T-helper 2 cell (primary cell): ENCODE measurements around the gene GRB10.

Experiments used
- DNase-seq, 5 experiments: peaks; one replicate each; pipeline versions ENCODE4 v3.0.0 to v3.0.0-alpha.2; 2012 to 2022

GRB10 gene

GRCh38 chr7:50652400-50653125 is 130.1 kb downstream of the GRB10 start:
- no peak for DNase-seq

GRCh38 chr7:50651271-50651989 is 131.3 kb downstream of the GRB10 start:
- no peak for DNase-seq

GRCh38 chr7:50650057-50650664 is 132.5 kb downstream of the GRB10 start:
- no peak for DNase-seq

GRCh38 chr7:50649259-50649885 is 133.3 kb downstream of the GRB10 start:
- no peak for DNase-seq

- no peak for DNase-seq
These were observed 134.0 kb downstream of the GRB10 start for GRCh38 chr7:50648570-50649169.

GRCh38 chr7:50648076-50648475 is 134.6 kb downstream of the GRB10 start:
- DNase-seq: no peak

GRCh38 chr7:50647286-50647980 is 135.3 kb downstream of the GRB10 start:
- no peak for DNase-seq

- DNase-seq: peak in 1 of 5 experiments; percentile 81
These were observed 136.6 kb downstream of the GRB10 start for GRCh38 chr7:50646069-50646468.

- no peak for DNase-seq
These were observed 137.5 kb downstream of the GRB10 start for GRCh38 chr7:50645186-50645585.

- no peak for DNase-seq
These were observed 138.1 kb downstream of the GRB10 start for GRCh38 chr7:50644586-50644985.

- no peak for DNase-seq
These were observed 138.6 kb downstream of the GRB10 start for GRCh38 chr7:50644114-50644513.

- DNase-seq: no peak
These were observed 141.0 kb downstream of the GRB10 start for GRCh38 chr7:50641442-50642405.

GRCh38 chr7:50640779-50641178 is 141.9 kb downstream of the GRB10 start:
- DNase-seq: no peak

- DNase-seq: peak in 1 of 5 experiments; percentile 20
These were observed 142.4 kb downstream of the GRB10 start for GRCh38 chr7:50640256-50640655.

GRCh38 chr7:50637725-50638643 is 144.7 kb downstream of the GRB10 start:
- DNase-seq: no peak

GRCh38 chr7:50634378-50634777 is 148.3 kb downstream of the GRB10 start:
- DNase-seq: no peak

GRCh38 chr7:50633414-50633710 is 149.3 kb downstream of the GRB10 start:
- DNase-seq: no peak

GRCh38 chr7:50632561-50633413 is 149.9 kb downstream of the GRB10 start:
- peak in 4 of 5 experiments; percentile 40 to 74 (median 48) for DNase-seq

GRCh38 chr7:50631639-50632038 is 151.1 kb downstream of the GRB10 start:
- no peak for DNase-seq
